Fibroblast of skin of back (primary cell): ENCODE results near the gene HOTAIR.

Experiments
- DNase-seq: peaks from one replicate; pipeline ENCODE4 v3.0.0-alpha.2; 2013

HOTAIR gene

DNA sequence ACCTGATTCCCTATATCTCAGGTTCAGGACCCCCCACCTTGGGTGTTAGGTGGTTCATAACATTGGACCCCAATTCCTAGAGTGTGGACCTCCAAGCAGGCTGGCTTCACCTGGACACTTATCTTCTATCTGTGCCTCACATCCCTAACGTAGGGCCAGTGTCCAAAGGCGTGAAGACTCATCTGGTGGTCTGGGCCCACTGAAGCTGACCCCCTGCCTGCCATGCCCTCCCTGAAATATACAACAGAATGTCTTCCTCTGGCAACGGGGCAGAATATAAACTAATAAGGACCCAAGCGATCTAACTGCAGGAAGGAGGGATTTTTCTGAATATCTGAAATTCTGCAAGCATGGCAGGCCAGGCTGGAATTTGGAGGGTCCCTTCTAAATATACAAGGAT is 30.5 kb downstream of the HOTAIR start:
- DNase-seq, result no peak

DNA sequence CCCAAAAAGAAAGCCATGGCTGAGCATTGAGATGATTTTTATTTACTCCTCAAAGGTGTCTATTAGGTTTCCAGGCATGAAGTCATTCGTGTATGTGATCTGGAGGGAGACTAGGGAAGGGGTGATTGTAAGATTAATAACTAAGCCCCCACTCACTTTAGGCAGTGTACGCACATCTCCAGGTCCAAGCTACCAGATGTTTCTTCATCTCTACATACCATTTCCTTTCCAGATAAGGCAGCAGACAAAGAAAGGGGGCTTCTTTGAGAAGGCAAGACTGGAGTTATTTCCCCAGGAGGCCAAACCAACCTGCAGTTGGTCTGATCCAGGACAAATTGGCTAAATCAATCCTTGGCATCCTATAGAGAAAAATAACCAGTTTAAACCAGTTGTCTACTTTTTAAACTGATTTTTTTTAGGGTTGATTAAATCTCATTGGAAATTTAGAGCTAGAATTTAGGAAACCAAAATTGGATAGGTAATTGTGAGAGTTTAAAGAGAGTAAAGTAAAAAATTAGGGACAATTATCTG is 32.2 kb downstream of the HOTAIR start:
- no peak for DNase-seq

DNA sequence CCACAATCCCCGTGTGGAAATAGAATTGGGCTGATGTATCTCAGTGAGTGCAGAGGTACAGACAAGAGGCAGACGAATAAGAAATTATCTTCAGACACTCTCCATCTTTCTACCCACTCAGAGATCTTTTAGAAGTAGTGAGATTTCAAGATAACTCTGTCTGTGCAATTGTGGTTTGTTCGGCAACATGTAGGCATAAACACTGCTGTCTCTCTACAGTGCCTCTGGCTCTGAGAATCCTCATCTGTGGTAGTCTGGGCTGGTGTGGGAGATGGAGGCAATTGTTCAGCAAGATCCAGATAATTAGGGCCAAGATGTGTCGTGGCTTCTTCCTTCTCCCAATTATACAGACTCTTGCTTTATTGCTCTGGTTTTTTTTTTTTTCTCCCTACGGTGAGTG is 33.0 kb downstream of the HOTAIR start:
- DNase-seq, result no peak

DNA sequence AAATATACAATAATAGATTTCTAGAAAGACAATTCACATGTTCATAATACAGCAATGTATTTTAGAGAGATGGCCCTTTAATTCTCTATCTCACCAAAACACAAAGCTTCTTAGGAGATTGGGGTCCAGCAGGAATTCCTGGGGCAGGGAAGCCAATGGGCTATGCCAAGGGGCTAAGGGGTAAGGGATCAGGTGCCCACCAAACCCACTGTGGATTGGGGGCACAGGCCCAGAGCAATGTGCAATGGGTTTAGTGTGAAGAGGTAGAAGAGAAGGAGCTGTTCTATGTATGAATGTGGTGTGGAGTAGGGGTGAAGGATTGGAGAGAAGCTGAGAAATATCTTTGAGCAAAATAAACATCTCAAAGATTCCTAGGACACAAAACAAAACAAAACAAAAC is 33.6 kb downstream of the HOTAIR start:
- DNase-seq, result no peak

DNA sequence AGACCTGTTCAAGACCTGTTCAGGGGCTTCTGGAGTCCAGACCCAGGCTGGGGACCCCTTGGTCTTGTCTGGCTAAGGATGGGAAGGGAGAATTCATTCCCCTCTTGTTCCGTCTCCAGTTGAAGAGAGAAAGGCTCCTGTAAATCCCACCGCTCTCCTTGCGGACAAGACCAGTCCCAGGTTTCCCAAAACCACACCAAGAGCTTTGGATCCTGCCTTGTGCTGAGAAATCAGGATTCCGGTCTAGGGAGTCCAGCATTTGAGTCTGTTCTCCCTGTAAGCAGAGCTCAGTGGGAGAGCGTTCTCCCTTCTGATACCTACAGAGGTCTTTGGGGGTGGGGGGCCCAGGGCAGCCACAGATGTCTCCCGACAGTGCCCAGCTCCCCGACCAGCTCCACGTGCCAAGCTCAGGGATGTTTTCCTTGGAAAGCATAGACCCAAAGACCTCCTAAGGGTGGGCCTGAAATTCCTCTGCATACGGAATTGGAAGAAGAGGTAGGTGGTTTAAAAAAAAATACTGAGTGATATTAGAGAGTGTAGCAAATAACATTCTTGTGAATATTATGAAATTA is 34.2 kb downstream of the HOTAIR start:
- DNase-seq, result no peak

DNA sequence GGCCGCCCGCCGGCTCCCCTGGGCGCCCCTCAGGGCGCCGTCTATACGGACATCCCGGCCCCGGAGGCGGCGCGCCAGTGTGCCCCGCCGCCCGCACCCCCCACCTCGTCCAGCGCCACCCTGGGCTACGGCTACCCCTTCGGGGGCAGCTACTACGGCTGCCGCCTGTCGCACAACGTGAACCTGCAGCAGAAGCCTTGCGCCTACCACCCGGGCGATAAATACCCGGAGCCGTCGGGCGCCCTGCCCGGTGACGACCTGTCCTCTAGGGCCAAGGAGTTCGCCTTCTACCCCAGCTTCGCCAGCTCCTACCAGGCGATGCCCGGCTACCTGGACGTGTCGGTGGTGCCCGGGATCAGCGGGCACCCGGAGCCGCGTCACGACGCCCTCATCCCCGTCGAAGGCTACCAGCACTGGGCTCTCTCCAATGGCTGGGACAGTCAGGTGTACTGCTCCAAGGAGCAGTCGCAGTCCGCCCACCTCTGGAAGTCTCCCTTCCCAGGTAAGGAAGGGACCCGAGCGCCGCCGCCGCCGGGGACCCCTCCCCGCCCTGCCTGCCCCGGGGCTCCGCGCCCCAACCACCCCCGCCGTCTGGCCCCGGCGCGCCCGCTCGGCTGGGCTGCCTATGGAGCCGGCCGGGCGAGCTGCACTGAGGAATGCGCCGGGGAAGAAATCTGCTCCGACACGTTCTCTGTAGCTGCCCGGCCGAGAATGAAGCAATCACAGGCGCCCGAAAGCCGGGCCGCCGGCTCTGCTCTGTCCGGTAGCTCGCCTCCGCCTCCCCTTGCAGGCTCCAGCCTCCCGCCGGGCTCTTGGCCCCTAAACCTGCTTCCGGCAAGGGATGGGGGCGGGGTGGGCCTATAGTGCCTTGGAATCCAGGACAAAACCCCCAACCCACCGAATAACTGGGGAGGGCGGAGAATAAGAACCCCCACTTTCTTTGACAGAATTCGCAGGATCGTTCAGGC is 35.3 kb downstream of the HOTAIR start:
- no peak for DNase-seq

DNA sequence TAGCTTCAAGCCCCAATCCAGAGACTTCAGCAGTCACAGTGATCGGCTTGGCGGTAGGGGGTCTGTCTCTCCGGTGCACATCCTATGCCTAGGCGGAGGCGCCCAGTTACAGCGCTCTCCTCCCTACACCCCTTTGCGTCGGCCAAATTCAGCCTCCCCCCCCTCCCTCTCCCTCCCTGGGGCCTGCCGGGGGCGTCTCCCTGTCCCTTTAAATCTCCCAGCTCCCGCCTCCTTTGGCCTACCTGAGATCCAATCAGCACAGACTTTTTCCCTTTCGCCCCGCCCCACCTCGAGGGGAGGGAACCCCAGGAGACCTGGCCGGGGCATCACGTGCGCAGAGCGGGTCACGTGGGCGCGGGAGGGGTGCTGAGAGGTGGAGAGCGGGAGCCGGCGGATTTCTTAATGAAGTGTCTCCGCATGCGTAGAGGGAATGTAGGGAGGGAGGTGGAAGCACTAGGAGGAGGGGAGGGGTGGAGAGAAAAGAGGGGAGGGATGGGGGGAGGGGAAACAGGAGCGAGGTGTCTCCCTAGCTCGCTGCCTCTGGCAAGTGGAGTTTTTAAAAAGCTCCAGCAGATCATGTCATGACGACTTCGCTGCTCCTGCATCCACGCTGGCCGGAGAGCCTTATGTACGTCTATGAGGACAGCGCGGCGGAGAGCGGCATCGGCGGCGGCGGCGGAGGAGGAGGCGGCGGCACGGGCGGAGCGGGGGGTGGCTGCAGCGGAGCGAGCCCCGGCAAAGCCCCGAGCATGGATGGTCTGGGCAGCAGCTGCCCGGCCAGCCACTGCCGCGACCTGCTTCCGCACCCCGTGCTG is 36.2 kb downstream of the HOTAIR start, which contains the start of gene HOXC13:
HOXC13 (plus strand) TSS at position 506 of the 815 bp plus-strand sequence; CDS start at position 582, 76 bp downstream.
- peak; percentile 2 for DNase-seq

DNA sequence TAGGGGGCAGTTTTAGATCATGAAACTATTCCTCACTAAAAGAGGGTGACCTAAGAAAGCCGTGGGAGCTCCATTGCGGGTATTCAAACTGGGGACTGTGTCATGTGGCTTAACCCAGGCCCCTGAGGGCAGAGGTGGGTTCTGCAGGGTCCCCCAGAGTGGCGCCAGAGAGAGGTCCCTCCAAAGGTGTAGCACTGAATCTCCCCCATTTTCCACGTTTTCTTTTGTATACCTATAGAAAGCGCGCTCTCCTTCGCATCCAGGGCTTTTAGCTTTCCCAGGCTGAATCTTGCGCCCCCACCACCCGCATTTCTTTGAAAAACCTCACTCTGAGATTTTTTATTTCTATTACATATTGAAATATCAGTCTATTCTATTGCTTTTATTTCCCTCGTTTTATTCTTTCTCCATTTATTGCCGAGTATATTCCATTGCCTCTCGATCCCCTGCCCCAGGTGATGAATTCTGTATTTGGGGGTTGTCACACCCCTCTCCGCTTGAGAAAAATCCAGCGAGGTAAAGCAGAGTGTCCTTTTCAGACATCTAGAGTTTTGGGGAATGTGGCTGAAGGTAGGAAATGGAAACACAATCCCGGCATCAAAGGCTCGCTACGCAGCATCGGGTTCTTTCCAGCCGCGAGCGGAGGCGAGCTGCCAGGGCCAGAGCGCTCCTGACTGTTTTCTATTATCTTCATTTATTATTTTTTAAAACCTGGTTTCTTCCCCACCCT is 37.0 kb downstream of the HOTAIR start:
- DNase-seq, result no peak

DNA sequence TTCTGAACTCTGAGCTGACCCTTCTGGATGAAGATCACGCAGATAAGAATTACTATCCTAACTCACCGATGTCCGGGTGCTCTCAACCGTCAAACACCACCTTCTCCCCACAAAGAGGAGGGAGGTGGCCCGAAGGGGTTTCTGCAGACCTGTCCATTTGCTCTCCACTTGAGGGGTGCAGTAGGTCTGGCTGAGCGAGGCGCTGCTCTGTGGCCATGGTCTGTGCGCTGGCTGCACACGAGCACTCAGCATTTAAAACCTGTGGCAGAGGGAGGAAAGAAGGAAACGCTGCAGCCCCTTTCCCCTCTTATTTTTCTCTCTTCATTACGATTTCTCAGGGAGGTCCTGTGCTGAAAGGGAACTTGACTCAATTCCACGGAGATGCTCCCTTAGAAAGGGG is 37.7 kb downstream of the HOTAIR start:
- DNase-seq, result no peak

DNA sequence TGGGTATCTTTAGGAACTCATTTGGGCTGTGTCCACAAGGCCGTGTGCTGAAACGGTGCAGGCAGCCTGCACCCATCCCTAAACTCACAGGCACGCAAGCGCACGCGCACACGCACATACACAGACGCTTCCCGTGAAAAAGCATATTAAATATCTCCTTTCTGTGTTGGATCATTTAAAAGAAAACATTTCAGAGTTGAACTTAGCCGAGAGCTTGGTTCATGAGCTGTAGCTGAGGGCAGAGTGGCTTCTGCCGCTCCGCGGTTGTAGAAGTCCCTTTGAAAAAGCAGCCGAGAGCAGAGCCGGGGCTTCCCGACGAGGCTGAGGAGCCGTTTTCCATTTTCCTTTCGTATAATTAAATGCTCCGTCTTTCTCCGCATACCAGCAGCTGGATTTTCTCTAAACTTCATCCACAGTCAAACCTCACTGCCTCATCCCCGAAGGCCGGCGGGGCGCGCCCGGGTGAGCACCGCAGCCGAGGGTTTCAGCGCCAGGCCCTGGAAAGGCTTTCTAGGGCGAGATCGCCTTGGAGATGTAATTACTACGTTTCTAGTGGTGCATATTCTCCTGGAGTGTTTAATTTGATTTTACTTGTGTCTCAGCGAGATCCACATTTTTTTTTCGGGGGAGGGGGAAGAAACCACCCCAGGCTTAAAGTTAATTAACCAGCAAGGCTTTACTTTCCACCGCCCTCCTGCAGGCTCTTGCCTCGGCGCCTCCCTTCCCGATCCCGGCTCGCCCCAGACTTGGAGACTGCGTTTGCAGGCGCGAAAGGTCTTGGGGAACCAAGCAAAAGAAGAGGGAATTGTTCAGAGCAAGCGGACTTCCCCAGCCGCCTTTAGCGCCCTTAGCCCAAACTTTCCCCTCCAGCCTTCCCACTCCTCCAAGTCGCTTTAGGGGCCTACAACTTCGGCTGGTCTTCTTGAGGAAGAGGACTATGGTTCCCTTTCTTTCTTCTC is 39.1 kb downstream of the HOTAIR start:
- DNase-seq, result no peak

DNA sequence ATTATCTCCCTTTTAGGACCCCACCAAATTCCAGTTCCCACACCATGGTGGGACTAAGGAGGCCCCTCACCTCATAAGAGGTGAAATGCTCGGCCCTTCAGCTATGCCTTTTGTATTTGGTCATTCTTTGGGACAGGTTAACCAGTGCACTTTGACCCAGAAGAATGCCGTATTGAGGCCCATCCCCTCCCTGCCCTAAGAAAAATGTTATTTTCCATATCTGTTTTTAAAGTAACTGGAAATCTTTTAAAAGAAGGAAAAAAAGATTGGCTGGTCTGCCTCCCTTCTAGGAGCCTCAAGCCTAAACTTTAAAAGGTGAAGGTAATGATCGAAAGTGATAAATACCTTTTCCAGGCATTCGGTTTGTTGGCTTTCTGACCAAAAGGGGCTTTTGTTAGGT is 41.8 kb downstream of the HOTAIR start:
- no peak for DNase-seq

DNA sequence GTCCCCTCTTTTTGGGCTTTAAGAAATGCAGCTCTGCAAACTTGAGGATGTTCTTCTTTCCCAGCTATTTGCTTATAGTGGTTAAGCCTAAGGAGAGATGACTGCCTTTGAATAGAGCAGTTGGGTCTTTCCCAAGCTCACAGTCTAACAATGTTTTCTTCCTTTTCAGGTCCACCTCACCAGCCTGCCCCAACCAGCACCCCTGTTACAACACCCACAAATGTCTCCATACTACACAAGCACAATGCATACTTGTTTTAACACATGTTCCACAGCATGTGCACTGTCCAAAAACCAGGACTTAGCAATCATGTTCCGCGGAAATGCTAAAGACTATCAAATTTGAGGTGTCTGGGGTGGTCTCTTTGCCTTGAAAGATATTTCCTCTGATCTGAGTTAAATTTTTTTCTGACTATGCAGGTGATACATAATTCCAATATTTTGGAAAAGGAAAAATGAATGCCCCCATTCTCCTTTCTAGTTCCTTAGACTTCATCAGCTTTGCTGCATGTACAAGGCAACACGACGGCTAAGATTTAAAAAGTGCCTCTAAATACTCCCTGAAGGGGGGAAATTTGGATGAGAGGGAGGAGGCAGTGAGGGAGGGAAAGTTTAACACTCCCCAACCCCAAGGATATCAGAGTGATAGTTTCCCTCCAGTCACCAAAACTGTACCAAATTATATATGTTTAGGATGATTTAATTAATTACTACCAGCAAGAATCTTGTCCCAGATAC is 42.7 kb downstream of the HOTAIR start:
- no peak for DNase-seq

DNA sequence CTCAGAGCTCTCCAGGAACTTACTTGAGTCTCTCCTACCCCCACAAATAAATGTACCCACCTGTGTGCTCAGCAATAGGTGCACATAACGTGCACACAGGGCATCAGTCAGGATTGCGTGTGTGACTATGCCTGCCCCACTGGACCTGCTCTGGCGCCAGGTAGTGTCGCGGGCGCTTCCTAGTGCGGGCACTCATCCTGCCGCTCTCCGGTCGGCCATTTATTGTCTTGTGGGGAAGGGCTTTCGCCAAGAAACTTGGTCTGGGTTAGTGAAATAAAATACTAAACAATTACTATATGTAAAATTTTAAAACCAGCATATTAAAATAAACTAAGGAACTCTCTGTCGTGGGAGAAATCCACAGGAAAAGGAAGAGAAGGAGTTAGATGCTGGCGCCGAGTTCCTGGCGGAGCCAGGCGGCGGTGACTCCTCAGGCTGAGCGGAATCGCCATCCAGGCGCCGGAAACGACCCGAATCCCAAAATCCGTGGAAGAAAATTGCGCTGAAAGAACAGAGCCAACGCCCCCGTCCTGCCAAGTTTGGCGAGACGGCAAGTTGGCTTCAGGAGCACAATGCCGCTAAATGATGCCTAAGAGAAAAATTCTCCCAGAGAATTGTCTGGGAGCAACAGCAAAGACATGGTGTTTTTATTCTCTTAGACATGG is 44.0 kb downstream of the HOTAIR start:
- no peak for DNase-seq

DNA sequence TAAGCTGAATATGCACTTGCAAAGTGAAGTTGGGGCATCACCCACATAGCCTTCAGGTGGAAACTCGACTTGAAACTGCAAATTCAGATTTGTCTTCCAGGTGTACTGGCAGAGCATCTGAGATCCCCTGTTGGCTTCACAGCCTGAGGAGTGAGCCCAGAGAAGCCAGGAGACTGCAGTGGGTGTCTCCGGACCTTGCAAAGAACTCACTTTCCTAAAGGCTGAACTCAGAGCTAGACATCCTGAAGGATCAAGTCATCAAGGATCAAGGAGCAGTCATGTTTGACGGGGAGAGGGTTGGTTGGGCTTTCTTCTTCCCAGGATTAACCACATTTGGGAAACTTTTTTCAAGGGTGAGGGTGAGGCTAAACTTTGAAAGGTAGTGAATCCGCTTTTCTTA is 45.2 kb downstream of the HOTAIR start:
- DNase-seq, result no peak

DNA sequence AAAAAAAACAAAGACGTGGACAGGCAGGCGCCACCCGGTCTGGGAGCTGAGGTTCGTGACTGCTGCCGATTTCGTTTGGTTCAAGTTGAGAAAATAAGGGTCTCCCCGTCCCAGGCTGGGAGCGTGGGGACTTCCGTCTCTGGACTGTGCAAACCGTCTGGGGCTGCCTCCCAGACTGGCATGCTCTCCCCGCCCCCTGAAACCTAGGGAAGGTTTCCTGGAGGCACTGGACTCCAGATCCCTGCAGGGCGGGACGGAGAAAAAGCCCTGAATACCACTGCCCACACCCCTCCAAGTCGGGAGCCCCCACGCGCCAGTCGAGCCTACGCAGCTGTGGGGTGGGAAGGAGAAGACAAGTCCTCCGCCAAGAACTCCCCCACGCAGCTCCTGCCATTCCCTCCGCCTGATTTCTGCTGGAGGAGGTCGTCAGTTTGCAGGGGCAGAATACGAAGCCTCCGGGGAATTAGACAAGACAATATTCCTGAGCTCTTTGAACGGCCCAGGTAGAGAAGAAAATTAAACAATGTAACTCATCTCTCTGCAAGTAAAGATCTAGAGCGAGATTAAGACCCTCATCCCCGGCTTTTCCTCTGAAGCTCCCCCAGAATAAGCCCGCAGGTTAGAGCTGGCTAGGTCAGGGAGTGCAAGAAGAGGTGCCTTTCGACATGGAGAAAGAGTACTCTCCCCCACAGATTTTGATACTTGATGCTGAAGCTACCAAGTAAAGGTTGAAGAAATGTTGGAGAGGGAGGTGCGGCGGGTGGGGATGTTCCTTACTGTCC is 46.5 kb downstream of the HOTAIR start:
- DNase-seq, result no peak

DNA sequence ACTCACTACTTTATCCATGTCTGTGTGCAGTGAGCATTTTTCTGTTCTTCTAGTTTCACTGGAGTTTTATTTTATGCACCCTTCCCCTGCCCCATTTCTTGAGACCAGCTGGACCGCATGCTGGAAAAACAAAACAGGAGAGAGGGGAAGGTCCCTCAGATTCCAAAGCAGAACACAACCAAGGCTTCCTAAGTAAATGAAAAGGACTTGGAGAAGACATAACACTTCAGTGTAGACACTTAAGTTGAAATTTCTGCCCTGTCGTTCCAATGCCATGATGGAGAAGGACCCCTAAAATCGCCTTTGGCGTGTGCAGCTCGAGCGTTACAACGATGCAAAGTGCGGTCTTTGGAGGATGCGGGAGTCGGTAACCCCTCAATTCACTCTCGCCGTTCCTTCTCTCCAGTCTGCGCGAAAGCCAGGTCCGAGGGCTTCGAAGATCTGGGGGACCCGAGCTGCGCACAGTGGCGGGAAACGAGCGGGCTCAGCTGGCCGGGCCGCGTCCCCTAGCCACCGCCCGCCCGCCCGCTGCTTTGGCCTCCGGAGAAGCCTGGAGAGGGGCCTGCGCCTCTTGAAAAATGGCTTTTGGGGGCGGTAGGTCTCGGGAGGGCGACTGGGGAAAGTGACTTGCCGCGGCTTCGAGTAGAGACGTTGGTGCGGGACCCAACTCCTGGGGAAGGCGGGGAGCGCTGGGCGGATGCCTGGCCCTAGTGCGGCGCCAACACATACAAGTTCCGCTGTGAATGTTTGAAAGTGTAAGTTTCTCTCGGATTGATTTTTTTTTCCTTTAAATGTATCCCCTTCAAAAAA is 47.3 kb downstream of the HOTAIR start:
- no peak for DNase-seq

DNA sequence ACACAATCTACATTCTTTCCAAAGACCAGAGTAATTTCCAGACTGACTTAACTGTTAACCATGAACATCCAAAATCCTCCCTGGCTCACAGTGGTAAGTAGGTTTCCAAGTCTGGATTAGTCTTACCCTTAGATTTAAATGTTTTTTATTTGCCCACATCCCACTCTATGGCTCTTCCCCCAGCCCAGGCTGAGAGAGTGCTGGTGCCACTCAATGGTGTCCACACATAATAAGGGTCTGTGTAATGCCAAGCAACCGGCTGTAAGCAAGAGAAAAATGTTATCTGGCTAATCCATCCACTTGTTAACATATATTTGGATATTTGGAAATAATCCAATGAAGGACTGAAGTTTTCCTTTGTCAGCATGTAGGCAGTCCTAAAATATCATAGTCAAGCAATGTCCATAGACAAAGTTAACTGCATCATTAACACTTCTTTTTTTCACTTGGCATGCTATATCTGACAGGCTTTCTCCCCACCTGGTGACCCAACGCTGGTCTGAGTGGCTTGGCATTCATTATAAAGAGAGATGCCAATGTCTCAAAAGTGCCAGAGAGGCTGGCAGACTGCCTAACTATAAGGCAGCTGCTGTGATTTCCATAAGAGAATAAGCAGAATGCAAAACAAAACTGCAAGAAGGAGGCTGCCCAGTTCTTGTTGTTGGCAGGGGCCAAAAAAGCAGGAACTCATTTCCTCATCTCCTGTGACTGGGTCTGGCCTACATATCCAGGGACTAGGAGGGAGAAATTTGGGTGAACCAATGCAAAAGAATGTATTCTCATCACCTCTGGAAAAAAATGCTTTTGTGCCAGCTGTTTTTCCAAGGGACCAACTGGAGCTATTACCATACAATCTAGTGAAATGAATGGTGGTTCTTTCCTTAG is 50.0 kb downstream of the HOTAIR start:
- DNase-seq, result no peak
